Measurements from ENCODE around the gene FSHR. TPM values are rescaled to one million over a fixed set of nuclear protein-coding genes. Genes with fewer than 3 reads are reported as not detected.

The FSHR gene
- total and polyA plus RNA-seq, 2 donors (not counting 3 experiments of a cell fraction or from before 2014, with no cell fraction given): not detected

DNA sequence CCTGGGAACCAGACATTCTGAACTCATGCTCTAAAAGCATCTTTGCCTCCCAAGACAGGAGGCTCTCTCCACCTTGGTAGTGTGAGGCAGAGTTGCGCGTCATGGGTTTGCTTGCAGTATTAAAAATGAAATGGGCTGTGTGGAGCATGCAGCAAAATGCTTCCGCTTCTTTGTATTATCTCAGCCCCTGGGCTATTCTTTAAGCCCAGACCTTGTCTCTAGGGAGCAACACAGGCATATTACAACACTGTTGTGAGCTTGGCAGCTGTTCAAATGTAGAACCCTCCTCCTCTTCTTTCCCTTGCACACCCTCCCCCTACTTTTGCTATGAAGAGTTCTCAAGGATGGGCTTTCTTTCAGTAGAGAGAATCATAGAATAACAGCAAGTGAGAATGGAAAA lies 213.7 kb downstream of the FSHR start:
- no TSS peak for BruUV-seq (replicated peaks)

More for the DNA sequence above, 213.7 kb downstream of the FSHR start:
- TF ChIP-seq POLR2AphosphoS5 (IDR thresholded peaks at IDR 0.05; ENCODE audit: insufficient read depth, low read depth, low read length): no peak
- TF ChIP-seq GATA2 (IDR thresholded peaks at IDR 0.05; ENCODE audit: insufficient read depth, insufficient read length, low read depth, low read length): no peak
- TF ChIP-seq POLR2A (IDR thresholded peaks at IDR 0.05; ENCODE audit: low read depth, low read length): no peak
- TF ChIP-seq CTCF (IDR thresholded peaks at IDR 0.05; ENCODE audit: extremely low read depth in 1 of 2, insufficient read depth in 1 of 2, low read depth in 1 of 2, low read length in 2 of 2): no peak
- TF ChIP-seq MAX (IDR thresholded peaks at IDR 0.05; ENCODE audit: insufficient read depth, insufficient read length): no peak
- no peak for TF ChIP-seq MYC (IDR thresholded peaks at IDR 0.05; ENCODE audit: low read depth, low read length)
- TF ChIP-seq FOS (IDR thresholded peaks at IDR 0.05; ENCODE audit: borderline replicate concordance, insufficient read depth, low read length): no peak
- TF ChIP-seq EZH2 (IDR thresholded peaks at IDR 0.05; ENCODE audit: borderline replicate concordance, low read depth, low read length, severe bottlenecking): no peak
- TF ChIP-seq JUN (IDR thresholded peaks at IDR 0.05; ENCODE audit: borderline replicate concordance, insufficient read depth, insufficient read length, low read depth): no peak
- Histone ChIP-seq H3K79me2 (ENCODE audit: control insufficient read depth, insufficient read depth, low read length) (no peaks in the 10 kb centered on the region), H3K4me2 (ENCODE audit: insufficient read depth, low read length) (no peak overlapping the region), H2AFZ (ENCODE audit: low read depth, low read length) (no peak overlapping the region), H3K36me3 (ENCODE audit: control insufficient read depth in 2 of 2, extremely low read depth in 1 of 2, insufficient read depth in 2 of 2, low read length in 2 of 2) (no peaks in the 10 kb centered on the region), H3K9me3 (replicated peaks; ENCODE audit: control insufficient read depth, insufficient read depth, low read length) (no peaks in the 10 kb centered on the region), H3K27me3 (ENCODE audit: control insufficient read depth in 2 of 2, insufficient read depth in 2 of 2, low read length in 2 of 2) (no peaks in the 10 kb centered on the region), H4K20me1 (replicated peaks; ENCODE audit: control insufficient read depth, extremely low read depth, insufficient read depth, low read length) (no peaks in the 10 kb centered on the region), H3K4me1 (ENCODE audit: control insufficient read depth, extremely low read depth, insufficient read depth, low read length) (no peaks in the 10 kb centered on the region), H3K4me3 (replicated peaks in 1 of 3; ENCODE audit: insufficient read depth in 1 of 3, low read depth in 1 of 3, low read length in 3 of 3) (no peak overlapping the region), H3K27ac (ENCODE audit: insufficient read depth, low read depth, low read length) (no peak overlapping the region), H3K9ac (replicated peaks; ENCODE audit: extremely low read depth, insufficient read depth, low read length) (no peak overlapping the region), H3K9me1 (replicated peaks; ENCODE audit: control insufficient read depth, extremely low read depth, insufficient read depth, low read length) (no peaks in the 10 kb centered on the region)
- POLR2A ChIA-PET: no interaction called here
- dilution Hi-C loops (cut with MboI; ENCODE audit: extremely low pct_ligation_motif_present, low sequenced_read_pairs): no loop called here
- intact Hi-C loops (cut with micrococcal nuclease): no loop called here
- FAIRE-seq (no peak), DNase-seq (ENCODE audit: low read depth, low spot score) (no peak)
- CTCF ChIA-PET: no interaction called here

All from endothelial cell of umbilical vein (primary cell).